ENCODE data around the gene HMCN1.

HMCN1 gene

DNA sequence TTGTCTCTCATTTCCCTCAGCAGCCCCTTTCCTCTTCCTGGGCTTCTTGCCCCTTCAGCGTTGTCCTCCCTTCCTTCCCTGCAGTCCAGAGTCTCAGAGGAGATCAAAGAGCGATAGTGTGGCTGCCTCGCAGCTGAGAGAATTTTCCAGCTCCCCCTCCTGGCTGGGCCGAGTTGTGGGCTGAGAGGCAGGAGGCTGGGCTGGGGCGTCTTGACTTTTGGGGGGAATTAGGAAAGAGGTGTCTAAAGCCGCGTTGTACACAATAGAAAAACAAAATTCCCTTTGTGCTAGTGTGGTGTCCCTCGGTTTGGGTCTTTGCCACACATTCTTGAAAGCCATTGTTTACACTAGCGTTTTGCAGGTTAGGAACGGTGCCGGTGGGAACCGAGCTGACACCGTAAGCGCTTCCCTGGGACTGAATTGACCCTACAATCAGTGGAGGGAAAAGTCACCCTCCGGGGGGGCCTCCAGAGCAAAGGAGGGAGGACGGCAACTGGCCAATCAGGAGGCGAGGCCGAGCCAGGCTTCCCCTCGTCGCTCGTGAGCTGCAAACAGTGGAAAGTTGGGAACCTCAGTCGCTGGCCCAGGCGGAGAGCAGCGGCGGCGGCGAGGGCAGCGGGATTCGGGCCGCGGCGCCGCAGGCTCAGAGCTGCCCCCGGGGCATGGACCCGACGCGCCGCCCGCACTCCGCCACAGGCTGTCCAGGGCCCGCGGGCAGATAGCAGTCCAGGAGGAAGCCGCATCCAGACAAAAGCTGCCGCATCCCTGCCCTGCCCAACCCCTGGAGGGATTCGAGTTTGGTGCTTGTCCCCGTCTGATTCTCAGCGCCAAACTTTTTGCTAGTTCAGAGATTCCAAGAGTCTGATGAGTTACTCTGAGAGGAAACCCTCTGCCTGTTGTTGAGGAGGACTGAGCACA is at the start of gene HMCN1:
Gene HMCN1, plus strand, starts transcription at position 574 of the 918 bp plus-strand sequence. CDS start 389 bp downstream, outside the sequence.
- no peak for DNase-seq

DNA sequence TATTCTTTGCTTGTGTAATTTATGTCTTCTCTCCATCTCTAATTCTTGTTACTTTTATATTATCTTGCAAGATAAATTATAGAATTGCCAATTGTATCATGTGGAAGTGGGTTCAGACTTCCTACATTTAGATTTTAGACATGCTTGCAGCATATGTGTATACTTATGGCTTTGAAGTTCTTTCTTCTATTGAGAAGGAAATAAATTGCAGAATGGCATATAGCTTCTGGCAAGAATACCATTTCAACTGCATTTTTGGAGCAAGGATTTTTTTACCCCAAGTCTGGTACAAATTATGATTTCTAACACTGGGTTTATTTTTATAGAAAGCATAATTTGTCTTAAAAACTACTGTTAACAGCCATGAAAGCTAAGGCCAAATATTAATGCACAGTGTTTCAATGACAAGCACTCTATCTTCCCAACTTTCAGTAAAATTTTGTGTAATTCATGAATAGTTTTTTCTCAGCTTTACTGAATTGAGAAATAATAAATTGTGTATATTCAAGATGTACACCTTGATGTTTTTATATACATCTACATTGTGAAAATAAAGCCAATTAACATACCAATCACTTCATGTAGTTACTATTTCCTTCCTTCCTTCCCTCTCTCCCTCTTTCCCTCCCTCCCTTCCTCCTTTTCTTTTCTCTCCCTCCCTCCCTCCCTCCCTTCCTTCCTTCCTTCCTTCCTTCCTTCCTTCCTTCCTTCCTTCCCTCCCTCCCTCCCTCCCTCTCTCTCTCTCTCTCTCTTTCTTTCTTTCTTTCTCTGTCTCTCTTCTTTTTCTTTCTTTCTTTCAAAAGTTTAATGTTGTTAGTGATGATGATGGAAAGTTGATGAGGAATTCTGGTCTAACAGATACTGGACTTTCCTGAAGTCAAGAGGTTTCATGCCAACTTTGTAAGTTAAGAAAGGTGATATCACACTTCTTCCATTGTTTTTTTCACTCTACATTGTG is 47.1 kb upstream of the HMCN1 start:
- DNase-seq, result no peak

DNA sequence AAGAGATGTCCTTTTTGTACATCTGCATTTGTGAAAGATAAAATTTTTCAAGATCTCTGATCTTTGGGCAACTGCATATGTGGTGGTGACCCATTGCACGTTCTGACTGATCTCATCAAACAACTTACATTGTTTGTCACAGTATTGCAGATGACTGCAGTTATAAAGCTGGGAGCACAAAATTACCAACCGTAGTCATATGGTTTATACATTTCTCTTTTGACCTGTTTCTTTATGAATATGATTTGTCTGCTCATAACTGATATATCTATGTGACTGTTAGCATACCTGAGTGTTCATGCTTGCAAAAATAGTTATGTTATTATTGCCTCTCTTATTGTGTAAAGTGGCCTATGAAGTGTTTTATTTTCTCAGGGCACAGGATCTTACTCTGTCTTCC is 43.7 kb upstream of the HMCN1 start:
- no peak for DNase-seq

GRCh38 chr1:185693654-185694053 is 40.5 kb upstream of the HMCN1 start:
- no peak for DNase-seq

DNA sequence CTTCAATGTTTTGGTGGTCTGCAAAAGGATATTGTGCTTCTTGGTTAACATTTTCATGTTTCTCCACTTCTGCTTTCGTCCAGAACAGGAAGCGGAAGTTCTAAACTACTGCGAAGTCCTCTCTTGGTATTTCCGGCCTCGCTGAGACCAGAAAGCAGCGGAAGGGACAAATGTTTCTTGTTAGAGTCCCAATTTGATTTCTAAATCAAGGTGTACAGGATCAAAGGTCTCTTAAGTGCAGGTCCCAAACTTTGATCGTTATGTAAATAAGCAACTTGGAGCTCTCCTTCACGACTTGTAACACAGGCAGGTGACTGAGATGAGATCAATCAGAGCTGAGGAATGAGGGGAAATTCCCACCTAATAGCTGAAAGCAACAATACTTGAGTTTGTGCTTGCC is 40.1 kb upstream of the HMCN1 start:
- no peak for DNase-seq

- no peak for DNase-seq
These were observed 38.9 kb upstream of the HMCN1 start for GRCh38 chr1:185695299-185695698.

DNA sequence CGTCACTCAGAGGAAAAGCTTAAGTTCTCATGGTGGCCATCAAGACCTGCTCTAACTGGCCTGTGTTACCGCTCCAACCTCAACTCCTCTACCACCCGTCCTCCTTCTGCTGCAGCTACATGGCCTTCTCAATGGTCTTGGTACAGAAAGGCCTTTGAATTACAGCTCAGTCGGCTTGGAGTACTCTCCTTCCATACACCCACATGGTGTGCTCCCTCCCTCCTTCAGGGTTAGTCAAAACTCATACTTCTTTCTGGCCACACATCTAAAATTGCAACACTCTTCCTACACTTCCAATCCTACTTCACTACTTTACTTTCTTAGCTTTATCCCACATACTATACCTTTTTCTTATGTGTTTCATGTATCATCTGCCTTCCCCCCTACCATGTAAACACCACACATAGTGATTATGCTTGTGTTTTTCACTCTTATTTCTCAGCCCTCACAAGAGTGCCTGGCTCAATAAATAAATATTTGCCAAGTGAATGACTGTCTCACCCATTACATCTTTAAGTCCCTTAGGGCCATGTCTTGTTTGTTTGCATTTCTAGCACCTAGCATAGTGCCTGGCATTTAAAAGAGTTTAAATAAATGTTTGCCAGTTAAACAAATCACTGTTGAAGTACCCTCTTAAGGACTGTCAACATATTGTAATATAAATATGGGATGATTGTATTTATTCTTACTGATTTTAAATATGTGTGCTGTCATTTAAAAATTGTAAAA is 37.6 kb upstream of the HMCN1 start:
- peak; percentile 69 for DNase-seq

- DNase-seq, result no peak
These were observed 34.3 kb upstream of the HMCN1 start for GRCh38 chr1:185699874-185700273.

GRCh38 chr1:185701650-185702049 is 32.5 kb upstream of the HMCN1 start:
- no peak for DNase-seq

DNA sequence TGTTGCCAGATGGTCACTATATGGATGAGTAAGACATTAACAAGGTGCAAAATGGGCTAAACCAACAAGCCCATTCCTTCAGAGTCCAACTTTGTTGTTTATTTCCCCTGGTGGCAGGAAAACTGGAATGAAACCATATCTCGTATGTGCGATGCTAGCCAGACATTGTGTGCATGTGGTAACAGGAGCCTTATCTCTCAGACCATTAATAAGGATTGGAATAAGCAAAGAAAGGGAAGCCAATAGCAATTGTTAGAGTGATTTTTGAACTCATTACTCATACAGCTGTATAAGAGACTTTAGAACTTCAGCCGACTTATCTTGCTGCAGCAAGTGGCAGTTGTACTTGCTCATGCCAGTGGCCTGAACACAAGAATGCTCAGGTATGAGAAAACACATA is 30.0 kb upstream of the HMCN1 start:
- no peak for DNase-seq

DNA sequence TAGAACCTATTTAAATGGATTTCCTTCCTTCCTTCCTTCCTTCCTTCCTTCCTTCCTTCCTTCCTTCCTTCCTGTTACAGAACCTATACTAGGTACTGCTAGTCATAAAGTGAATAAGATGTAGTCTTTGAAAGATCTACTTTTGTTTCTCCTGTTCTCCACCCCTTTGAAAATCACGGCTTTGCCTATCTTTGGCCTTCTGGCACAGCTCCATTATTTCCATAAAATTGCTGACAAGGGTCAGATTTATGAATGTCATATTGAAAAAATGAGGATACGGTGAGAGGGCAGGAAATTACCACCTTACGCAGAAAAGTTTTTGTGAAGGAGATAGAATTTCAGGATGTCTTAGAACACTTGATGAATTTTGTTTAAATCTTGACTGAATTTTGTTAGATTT is 18.1 kb upstream of the HMCN1 start:
- no peak for DNase-seq

GRCh38 chr1:185719021-185719420 is 15.2 kb upstream of the HMCN1 start:
- DNase-seq, result no peak

DNA sequence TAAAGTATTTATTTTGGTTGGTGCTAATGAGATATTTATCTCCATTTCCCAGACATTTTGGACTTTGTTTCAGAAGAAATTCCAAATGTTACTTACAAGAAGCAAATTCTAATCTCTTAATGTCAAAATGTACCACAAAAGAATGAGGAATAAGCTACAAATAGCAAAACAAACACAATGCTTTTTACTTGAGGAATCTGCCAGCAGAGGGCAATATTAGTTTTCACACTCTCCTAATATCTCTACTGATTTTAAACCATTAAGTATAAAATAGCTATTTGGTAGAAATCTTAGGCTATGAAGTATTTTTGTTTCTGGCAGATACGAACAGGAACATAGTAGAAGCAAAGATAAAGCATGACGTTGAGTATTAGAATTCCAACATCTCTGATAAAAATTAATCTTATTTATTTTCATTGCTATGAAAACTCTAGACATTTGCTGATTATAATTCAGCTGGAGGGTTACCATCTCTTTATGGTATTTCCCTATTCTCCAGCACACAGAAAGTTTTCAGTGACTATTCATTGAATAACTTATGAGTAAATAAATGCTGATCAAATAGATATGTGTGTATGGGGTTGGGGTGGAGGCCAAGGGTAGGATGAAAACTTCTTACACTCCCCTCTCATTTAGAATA is 13.4 kb upstream of the HMCN1 start:
- no peak for DNase-seq

GRCh38 chr1:185721553-185721952 is 12.6 kb upstream of the HMCN1 start:
- no peak for DNase-seq

GRCh38 chr1:185722098-185722497 is 12.1 kb upstream of the HMCN1 start:
- DNase-seq, result no peak

DNA sequence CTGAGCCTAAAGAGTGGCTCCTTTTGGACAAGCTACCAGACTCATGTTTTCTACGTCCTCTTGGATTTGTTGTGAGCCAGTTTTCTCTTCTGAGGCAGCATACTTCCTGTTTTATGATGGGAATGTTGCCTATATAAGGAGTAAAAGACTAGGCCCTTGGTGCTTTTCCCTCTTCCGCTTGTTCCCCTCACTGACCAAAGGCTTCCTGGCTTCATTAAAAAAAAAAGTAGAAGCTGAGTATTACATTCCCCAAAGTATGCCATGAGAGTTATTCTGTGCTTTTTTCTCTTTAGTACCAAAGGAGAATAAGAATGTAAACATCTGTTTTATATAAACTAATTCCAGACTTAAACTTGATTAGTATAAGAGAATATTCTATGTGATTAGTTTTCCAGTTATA is 6.5 kb upstream of the HMCN1 start:
- DNase-seq, result no peak

GRCh38 chr1:185731446-185731845 is 2.7 kb upstream of the HMCN1 start:
- DNase-seq, result no peak

DNA sequence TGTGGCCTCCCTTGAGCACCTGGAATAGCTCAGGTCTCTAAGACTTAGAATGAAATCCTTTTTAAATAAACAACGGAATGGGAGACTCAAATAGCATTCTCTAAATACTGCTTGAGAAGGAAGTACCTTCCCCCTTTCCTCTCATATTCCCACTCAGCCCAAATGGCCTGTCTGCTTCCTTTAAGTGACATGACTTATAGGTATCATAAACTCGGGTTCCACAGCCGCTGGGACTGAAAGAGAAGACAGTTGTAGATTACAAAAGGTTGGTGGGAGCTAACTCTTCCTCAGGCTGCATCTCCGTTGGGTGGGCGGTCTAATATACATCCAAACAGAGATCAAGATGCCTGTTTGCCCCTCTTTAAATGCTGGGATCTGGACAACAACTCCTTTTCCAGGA is 1.2 kb upstream of the HMCN1 start:
- DNase-seq, result no peak

GRCh38 chr1:185734929-185735700 is 924 bp downstream of the HMCN1 start:
- DNase-seq, result no peak

GRCh38 chr1:185735701-185736064 is 1.5 kb downstream of the HMCN1 start:
- no peak for DNase-seq

DNA sequence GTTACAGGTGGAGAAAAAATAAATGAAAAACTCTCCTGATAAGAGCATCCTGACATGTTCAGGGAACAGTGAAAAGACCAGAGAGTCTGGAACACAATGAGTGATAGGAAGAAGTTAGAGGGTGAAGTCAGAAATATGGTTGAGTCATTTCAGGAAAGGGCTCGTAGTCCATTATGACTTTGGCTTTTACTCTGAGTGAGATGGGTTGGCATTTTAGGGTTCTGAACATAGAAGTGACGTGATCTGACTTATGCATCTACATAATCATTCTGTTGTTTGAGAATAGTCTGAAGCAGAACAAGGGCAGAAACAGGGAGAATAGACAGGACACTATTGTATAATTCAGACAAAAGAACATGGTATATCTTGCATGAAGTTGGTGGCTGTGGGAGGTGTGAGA is 5.8 kb downstream of the HMCN1 start:
- DNase-seq, result no peak

DNA sequence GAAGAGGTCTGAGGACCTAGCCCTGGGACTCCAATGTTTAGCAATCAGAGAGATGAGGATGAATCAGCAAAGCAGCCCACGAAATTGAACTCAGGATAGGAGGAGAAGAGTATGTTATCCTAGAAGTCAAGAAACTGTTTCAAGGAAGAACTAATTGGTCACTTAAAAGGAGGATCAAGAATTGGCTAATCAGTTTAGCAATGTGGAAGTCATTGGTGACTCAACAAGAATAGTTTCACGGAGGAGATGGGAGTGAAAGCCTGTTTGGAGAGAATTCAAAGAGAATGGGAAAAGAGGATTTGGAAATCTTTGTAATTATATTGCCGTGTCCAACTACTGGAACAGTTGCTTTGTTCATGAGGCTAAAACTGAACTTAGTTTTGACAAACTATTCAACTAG is 7.4 kb downstream of the HMCN1 start:
- no peak for DNase-seq
